GM19468 (cell line): Measurements from ENCODE around the gene GNB1L.
"Not testable (repeated sequence)": the region's sequence is repeated elsewhere in the genome, so short reads cannot be mapped to it uniquely, and the experiment has no call there.

Experiments
- ATAC-seq: cut with Tn5 transposase; IDR thresholded peaks from one replicate; pipeline ENCODE4 v1.9.1; 2021; ENCODE audit warnings: mild to moderate bottlenecking, moderate library complexity, moderate number of reproducible peaks; ENCODE audit not compliant: unreplicated experiment; ENCODE audit errors: extremely low read depth

The GNB1L gene

GRCh38 chr22:19802001-19802893 is 52.4 kb downstream of the GNB1L start:
- ATAC-seq = no peak

DNA sequence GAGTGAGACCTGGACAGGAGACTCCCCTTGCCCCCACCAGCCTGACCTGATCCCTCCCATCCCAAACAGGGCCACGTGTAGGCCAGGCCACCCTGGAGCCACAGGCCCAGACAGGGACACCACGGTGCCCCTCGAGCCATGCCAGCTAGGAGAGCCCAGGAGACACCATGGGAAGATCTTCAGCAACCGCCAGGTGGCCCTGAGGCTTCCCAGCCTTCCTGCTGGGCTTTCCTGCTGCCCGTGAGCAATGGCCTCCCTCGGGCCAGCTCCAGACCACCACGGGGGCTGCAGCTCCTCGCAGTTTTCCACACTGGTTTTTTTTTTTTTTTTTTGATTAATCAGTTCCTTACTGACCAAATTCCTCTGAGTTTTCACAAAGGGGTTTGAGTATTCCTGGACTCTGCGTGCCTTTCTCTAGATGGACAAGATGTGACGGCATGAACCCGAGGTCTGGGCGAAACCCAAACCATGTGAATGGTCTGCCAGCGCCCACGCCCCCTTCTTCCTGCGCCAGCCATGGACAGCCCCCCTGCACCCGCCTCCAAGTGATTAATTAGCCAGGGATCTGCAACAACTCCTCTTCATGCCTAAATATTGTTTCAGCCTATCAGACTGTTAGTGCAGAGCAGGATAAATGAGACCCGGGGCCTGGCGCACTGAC is 53.2 kb downstream of the GNB1L start:
- ATAC-seq = no peak

GRCh38 chr22:19800761-19801244 is 53.9 kb downstream of the GNB1L start:
- ATAC-seq = no peak

DNA sequence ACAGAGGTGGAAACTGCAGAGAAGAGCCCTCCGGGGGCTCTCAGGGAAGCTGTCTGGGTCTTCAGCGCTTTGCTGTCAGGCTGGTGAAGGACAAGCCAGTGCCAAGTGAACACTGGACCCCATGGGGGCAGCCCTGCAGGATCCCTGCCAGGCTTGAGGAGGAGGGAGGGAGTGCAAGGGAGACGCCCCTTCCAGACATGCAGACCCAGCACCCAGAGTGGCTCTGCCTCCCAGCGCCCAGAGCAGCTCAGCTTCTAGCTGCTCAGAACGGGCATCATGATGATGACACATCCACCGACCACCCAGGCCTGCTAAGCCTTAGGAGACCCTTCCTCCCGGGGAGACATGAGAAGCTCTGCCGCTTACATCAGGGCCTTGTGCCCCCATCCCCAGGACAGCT is 54.4 kb downstream of the GNB1L start:
- ATAC-seq = no peak

- no peak for ATAC-seq
Observed at GRCh38 chr22:19799322-19800190, 55.1 kb downstream of the GNB1L start.

- no peak for ATAC-seq
Observed at GRCh38 chr22:19798891-19799293, 55.8 kb downstream of the GNB1L start.

DNA sequence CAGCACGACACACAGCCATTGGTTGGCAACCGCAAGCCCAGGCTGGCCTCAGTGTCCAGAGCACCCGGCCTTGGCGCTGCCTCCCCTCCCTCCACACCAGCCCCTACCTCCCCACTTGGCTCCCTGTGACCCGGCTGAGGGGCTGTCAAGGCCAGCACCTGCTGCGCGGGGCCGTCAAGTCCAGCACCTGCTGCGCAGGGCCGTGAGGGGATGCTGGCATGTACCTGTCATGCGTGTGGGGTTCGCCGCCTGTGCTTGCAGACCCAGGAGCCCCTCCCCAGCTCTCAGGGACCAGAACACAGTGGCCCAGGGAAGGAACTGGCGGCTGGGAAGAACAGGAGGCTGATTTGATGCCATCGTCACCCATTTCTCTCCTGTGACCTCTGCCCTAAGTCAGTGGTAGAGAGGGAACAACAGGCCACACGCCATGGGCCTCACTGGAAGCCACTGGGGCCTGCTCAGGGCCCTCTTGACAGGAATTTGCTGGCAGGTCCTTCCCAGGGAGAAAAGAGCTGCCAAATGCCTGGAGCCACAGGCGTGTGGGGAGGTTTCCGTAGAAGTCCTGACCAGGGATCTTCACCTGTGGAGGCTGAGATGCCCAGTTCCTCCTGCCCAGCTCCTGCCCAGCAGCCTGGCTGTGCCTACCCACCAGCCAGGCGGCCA is 56.5 kb downstream of the GNB1L start:
- no peak for ATAC-seq

- no peak for ATAC-seq
Observed at GRCh38 chr22:19797086-19798002, 57.3 kb downstream of the GNB1L start.

GRCh38 chr22:19796160-19796559 is 58.5 kb downstream of the GNB1L start:
- no peak for ATAC-seq

DNA sequence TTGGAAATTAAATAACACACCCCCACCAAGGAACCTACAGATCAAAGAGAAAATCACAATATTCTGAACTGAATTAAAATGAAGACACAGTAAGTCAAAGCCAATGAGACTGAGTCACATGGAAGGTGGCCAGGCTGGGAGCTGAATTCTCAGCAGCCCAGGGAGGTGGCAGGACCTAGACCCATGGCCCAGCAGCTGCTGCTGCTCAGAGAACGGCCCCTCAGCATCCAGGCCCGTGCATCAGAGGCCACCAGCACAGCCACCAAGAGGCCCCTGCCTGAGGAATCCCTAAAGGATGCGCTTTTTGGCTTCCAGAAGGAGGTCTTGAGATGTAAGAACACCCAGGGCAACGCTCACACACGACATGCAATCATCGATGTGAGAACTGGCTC is 59.1 kb downstream of the GNB1L start:
- ATAC-seq = no peak

DNA sequence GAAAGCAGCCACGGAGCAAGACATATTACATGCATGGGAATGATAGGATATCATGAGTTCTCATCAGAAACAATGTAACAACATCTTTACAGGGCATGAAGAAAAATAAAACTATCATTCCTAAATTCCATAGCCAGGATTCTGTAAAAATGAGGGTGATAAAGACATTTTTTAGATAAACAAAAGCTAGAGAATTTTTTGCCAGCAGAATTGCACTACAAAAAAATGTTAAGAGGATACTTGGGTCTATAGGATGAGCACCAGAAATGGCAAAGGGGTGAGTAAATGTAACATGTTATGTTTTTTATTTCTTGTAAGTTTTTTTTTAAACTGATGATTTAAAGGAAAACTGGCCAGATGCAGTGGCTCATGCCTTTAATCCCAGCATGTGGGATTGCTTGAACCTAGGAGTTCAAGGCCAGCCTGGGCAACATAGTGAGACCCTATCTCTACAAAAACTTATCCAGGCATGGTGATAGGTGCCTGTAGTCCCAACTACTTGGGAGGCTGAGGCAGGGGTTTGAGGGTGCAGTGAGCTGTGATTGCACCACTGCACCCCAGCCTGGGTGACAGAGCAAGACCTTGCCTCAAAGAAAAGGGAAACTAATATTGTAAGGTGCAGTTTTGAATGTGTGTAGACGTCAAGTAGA is 60.9 kb downstream of the GNB1L start:
- ATAC-seq = no peak

DNA sequence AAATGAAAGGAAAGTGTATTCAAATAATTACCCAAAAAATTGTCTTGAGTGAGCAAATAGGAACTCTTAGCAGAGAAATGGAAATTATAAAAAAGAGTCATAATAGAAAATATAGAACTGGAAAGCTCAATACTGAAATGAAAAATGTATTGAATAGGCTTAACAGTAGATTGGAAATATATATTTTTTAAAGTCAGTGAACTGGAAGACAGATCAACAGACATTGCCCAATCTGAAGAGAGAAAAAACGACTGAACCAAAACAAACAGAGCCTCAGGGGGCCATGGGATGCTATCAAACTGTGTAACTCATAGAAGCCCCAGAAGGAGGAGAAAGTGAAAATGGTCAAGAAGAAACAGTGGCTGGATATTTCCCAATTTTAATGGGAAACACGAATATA is 61.5 kb downstream of the GNB1L start:
- no peak for ATAC-seq

DNA sequence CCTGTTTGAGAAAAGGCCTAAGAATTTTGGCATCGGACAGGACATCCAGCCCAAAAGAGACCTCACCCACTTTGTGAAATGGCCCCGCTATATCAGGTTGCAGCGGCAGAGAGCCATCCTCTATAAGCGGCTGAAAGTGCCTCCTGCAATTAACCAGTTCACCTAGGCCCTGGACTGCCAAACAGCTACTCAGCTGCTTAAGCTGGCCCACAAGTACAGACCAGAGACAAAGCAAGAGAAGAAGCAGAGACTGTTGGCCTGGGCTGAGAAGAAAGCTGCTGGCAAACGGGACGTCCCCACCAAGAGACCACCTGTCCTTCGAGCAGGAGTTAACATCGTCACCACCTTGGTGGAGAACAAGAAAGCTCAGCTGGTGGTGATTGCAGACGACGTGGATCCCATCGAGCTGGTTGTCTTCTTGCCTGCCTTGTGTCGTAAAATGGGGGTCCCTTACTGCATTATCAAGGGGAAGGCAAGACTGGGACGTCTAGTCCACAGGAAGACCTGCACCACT is 62.2 kb downstream of the GNB1L start:
- not testable (repeated sequence) for ATAC-seq

GRCh38 chr22:19791894-19792293 is 62.8 kb downstream of the GNB1L start:
- ATAC-seq = no peak

DNA sequence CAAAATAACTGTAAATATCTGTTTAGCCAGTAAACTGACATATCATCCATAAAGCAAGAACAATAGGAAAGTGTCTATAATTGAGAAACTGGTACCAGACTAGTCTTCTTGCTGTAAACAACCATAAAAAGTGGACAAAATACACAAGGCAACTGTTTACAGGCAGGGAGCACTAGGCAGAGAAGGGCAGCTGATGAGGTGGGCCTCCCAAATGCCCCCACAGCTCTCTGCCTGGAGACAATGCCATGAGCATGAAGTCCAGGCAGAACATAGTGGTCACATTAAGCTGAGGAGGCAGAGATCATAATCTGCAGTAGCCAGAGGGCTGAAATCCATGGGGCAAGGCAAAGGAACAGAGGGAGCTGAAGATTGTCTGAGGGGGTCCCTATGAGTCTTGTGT is 63.4 kb downstream of the GNB1L start:
- ATAC-seq = no peak

DNA sequence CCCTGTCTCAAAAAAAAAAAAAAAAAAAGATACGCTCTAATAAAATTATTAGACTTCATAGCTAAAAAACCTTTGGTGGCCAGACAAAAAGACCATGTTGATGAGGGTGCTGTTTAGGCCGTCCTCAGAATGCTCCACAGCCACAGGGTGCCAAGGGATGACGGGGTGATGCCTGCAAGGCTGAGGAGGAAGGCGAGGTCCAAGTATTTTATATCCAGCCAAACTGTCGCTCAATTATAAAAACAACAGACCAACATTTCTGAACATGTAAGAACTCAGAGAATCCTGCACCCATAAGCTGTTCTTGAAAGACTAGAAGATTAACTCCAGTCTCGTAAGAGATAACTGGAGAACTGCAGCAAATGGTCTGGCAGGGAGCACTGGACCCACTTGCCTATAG is 64.8 kb downstream of the GNB1L start:
- no peak for ATAC-seq

DNA sequence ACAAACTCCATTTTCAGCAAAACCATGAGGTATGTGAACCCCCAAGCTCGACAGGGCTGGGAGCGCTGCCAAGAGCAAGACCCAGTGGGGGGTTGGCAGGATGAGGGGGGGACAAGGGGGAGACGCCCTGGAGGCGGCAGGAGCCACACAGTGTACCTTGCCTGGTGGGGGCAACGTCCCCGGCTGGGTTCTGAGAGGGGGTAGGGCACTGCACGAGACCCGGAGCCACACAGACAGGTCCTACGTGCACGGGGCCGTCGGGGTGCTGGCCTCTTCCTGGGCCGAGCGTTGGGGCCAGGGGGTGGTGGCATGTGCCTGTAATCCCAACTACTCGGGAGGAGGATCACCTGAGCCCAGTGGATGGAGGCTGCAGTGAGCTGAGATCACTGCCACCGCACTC is 65.3 kb downstream of the GNB1L start:
- ATAC-seq = no peak

- no peak for ATAC-seq
Observed at GRCh38 chr22:19788661-19789225, 65.9 kb downstream of the GNB1L start.
